ENCODE measurements around the gene TEX29.
A peak's percentile ranks its signal among the peaks of the same experiment; 100 is the strongest.

Gene TEX29

DNA sequence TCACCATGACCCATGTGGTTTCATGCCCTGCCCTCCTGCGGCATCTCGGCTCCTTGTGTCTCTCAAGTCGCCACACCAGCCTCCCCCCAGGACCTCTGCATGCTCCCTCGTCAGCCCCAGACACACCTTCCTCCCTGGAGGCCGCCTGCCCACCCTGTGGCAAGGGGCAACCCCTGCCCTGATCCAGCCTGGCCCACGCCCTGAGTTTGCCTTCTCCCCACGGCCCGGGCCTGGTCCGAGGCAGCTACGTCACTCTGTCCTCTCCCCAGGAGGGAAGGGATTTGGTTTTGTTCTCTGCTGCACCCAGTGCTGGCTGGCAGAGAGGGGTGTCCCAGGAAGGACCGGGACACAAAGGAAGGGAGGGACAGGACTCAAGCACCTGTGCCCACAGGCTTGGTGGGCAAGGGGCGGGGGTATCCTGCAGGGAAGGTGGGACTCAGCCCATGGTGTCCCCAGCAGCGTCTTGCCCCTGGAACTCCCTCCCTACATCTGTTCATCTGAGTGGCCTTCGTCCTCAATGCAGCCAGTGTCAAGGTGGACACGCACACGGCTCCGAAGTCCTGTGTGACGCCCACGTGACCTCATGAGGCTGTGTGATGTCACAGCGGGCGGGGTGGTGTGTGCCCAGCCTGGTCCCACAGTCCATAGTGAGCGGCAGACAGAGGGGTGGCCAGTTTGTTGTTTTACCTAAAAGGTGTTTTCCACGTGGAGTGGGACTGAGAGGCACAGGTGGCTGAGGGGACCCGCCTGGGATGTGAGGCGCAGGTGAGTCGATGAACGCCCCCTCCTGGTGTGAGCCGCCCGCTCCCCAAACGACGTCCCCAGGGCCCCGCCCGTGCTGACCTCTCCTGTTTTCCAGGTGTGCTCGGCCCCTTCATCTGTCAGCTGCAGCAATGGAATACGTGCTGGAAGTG, at the start of gene TEX29:
TEX29 (plus strand) TSS at position 645 of the 914 bp plus-strand sequence; CDS start at position 894, 249 bp downstream.
- no peak for DNase-seq (ENCODE audit: low spot score)

DNA sequence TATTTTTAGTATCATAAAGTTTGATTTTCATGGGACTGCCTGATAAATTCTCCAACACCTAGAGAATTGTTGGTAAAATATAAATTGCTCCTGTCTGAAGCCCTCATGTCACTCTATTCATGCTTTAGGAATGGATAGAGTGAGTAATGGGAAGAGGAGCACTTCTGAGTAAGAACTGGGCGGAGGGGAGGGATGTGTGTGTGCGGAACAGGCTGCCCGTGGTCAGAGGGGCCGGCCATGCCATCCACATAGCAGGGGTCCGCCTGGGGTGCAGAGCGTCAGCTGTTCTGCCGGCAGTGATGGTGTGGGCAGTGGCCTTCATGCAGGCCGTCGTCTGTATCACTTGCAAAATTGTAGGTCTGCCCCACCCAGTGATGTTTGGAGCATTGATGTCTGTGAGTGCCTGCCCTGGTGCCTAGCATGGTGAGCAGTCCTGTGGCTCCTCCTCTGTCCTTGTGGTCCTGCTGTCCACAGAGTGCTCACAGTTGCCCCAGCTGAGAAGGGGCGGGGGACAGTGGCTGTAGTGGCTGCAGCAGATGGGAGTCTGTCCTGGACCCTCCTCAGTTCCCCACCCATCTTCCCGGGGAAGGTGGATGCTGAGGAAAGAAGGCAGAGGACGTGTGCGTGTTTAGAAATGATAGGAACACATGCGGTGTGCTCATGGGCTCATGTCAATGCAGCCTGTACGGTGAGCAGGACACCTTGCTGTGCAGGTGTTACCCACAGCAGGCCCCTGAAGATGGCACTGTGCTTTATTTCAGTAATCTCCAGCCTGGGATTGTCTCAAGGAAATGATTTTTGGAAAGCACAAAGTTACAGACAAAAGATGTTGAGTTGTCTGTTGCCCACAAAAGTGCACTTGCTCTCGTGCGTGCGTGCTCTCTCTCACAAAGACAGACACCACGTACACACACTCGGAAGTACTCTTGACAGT, 49.4 kb upstream of the TEX29 start:
- no peak for DNase-seq (ENCODE audit: low spot score)

DNA sequence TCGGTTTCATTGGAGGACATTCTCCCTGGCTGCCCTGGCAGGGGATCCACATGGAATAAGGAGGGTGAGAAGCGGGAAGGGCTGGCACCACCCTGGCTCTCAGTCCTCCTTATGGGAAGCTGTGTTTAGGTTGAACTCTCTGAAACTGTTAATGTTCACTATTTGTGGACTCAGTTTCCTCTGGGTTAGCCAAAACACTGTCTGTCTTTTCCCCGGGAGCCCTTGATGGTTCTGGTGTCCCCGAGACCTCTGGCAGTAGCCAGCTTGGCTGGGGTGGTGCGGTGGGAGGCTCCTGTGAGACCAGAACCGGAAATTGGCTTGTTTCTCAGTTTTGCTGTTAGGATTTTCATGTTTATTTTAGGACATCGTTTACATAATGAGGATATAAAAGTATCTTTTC, 48.3 kb upstream of the TEX29 start:
- DNase-seq (ENCODE audit: low spot score): no peak

DNA sequence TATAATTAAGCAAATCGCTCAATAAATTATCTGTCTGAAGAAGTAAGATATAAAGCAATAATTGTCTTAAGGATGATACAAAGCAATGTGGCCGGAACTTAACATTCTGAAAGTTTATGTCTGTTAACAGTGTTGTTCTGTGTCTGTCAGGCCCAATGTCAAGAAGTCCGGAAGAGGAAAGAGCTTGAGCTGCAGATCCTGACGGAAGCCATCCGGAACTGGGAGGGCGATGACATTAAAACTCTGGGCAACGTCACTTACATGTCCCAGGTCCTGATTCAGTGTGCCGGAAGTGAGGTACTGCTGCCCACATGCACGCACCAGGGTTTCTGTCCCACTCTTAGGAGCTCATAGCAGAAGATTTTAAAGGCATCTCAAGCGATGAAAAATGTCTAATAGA, 45.1 kb upstream of the TEX29 start:
- no peak for DNase-seq (ENCODE audit: low spot score)

DNA sequence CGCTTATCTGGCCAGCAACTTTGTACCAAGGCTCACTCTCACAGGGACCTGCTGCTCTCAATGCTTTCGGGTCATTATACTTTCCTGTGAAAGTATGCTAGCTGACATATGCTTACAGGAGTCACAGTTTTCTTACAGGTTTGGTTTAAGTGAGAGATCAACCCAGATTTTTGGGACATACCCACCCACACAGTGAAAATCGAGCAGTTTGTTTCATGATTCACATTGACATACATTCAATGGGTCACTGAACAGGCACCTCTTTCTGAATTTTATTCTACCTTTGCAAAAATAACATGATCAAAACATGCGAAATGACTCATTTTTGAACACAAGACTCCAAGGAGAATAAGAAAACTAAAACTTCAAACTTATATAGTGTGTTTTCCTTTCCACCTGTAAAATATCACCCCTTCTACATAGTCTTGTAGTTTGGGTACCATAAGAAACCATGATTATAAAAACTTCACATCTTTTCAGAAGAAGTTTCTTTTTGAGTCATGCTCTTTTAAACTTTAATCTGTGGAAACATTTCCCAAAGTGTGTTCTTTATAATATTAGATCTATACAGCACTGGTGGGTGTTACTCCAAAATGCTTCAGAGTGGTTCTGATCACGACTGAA, 44.3 kb upstream of the TEX29 start:
- DNase-seq (ENCODE audit: low spot score): no peak

GRCh38 chr13:111278258-111278657, 42.2 kb upstream of the TEX29 start:
- no peak for DNase-seq (ENCODE audit: low spot score)

- no peak for DNase-seq (ENCODE audit: low spot score)
These were observed 41.4 kb upstream of the TEX29 start for GRCh38 chr13:111278743-111279652.

DNA sequence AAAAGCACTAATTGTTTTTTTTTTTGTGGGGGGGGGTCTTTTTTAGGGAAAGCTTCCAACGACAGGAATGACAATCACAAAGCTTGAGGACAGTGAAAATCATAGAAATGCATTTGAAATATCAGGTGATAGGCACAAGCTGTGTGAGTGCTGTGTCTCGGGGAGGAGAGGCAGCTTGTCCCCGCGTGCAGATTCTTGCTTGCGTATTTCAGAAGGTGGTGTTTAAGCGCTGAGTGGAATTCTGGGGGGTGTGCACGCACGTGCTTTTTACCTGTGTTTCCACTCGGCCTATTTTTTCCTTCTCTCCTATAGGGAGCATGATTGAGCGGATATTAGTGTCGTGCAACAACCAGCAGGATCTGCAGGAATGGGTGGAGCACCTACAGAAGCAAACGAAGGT, 40.2 kb upstream of the TEX29 start:
- no peak for DNase-seq (ENCODE audit: low spot score)

GRCh38 chr13:111280681-111281585, 39.5 kb upstream of the TEX29 start:
- DNase-seq (ENCODE audit: low spot score): no peak

GRCh38 chr13:111281751-111282311, 38.6 kb upstream of the TEX29 start:
- DNase-seq (ENCODE audit: low spot score): peak; percentile 51

DNA sequence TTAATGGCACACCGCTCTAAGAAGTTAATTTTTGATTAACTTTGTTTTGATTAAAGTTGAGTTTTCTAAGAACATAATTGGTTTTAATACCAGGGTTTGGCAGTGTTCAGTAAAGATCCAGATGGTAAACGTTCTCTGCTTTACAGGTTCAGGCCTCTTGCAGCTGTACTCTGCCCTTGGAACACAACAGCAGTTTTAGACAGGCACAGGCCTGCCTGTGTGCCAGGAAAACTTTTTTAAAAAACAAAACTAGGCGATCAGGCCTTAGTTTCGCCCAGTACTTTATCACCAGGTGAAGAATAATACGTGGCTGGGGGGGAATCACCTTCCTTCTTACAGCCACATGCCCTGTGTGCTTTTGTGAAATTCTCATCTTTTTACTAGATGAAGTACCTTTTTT, 38.0 kb upstream of the TEX29 start:
- no peak for DNase-seq (ENCODE audit: low spot score)

DNA sequence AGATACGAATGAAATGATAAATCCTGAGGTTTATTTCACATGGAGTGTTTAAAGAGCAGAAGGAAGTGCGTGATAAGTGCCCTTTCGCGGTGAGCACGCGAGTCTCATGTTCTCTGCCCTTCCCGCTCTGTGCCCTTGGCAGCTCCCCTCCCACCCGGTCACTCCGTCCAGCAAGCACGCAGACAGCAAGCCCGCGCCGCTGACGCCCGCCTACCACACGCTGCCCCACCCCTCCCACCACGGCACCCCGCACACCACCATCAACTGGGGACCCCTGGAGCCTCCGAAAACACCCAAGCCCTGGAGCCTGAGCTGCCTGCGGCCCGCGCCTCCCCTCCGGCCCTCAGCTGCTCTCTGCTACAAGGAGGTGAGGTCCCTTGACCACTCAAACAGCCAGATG, 37.4 kb upstream of the TEX29 start:
- DNase-seq (ENCODE audit: low spot score): no peak

DNA sequence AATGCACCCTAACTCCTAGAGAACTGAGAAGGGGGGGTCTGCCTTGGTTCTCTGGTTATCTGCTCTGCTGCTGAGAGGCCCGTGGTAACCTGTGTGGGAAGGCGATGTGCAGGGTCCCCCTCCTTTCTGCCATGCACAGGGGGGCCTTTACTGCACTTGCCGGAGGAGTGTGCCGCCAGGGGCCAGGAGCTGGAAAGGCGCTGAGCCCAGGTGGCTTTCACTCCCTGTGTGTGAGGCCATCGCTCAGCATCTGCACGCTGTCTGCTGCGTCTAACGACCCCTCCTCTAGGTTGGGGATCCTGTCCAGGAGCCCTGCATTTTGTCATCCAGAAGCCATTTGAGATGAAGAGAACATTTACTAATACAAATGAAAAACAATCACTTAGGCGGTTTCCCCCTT, 37.0 kb upstream of the TEX29 start:
- no peak for DNase-seq (ENCODE audit: low spot score)

DNA sequence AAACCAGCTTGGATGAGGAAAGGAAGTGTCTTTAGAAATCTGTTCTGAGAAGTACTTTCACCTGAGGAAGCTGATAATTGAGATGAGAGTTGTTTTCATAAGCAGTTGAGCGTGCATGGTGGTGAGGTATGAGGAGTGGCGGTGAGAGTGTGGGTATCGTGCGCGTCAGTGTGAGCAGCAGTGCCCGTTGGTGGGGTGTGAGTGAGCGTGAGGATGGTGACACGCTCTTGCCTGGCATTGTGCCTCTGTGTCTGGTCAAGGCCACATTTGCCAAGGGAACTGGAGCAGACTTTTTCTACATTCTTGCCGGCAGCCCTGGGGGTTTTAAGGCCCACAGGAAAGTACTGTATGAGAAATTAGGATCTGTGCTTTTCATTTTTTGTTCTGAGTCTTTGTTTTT, 36.5 kb upstream of the TEX29 start:
- no peak for DNase-seq (ENCODE audit: low spot score)

GRCh38 chr13:111284565-111284964, 35.9 kb upstream of the TEX29 start:
- DNase-seq (ENCODE audit: low spot score): no peak

DNA sequence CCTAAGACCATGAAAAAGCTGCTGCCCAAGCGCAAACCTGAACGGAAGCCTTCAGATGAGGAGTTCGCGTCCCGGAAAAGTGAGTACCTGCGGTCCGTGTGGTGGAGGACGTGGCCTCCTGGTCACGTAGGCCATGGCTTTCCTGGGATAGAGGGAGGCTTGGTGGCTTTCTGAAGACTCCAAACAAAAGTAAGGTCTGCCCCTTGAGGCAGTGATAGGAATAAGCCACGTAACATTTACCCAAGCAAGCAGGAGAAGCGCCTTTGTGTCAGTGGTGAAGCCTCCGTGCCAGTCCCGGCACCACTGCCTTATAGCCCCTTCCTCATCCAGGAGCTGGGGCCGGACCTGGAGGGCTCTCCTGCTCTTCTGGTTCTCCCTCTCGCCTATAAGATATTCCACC, 34.3 kb upstream of the TEX29 start:
- no peak for DNase-seq (ENCODE audit: low spot score)

DNA sequence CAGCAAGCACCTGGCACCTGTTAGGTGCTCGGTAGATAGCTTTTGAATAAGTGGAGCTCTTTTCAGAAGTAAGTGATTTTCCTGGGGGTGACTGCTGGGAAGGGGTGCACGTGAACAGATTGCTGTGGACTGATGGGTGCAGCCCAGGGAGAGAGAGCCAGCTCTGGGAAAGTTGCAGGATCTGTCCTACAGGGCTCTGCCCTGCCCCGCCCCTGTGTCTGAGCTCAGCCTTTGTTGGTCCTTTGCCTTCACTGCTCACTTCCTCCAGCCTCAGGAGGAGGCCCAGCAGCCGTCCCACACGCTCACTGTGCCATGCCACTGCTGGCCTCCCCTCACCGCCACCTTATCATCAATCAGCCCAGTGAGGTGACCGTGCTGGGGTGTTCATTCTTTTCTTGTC, 33.7 kb upstream of the TEX29 start:
- no peak for DNase-seq (ENCODE audit: low spot score)

- DNase-seq (ENCODE audit: low spot score): no peak
These were observed 33.2 kb upstream of the TEX29 start for GRCh38 chr13:111287201-111287600.

GRCh38 chr13:111288276-111288675, 32.2 kb upstream of the TEX29 start:
- no peak for DNase-seq (ENCODE audit: low spot score)

DNA sequence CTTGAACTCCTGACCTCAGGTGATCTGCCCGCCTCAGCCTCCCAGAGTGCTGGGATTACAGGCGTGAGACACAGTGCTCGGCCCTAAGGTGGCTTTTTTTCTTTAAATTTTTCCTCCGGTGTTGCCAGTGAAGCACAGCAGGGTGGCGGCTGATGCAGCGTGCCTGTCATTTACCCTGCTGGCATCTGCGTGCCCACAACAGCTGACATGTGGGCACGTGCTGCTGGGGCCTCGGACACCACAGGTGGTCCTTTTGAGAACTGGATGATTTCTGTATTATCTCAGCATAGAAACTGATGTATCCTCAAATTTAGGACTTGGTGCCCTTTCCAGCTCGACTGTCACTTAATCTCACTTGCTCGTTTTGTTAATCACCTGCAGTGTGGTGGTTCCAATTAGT, 31.2 kb upstream of the TEX29 start:
- DNase-seq (ENCODE audit: low spot score): no peak

Data from globus pallidus (tissue), 1 donor.